Endothelial cell of umbilical vein (primary cell): Measurements from ENCODE around the gene FOXP1.

Experiments
- EZH2 ChIP-seq: IDR thresholded peaks from 2 replicates; pipeline ENCODE4 v1.6.1; 2012; ENCODE audit warnings: borderline replicate concordance, low read depth, mild to moderate bottlenecking, moderate library complexity, low read length, inconsistent platforms; ENCODE audit not compliant: severe bottlenecking
- FOS ChIP-seq: IDR thresholded peaks from 2 replicates; pipeline ENCODE4 v1.6.1; 2011; ENCODE audit warnings: mild to moderate bottlenecking, low read length, moderate library complexity, borderline replicate concordance; ENCODE audit not compliant: insufficient read depth
- GATA2 ChIP-seq: IDR thresholded peaks from 2 replicates; pipeline ENCODE4 v1.7.0; 2011; ENCODE audit warnings: low read depth, mild to moderate bottlenecking, moderate library complexity, mixed read lengths, low read length; ENCODE audit not compliant: insufficient read length, insufficient read depth
- JUN ChIP-seq: IDR thresholded peaks from 2 replicates; pipeline ENCODE4 v1.6.1; 2011; ENCODE audit warnings: borderline replicate concordance, low read depth; ENCODE audit not compliant: insufficient read length, insufficient read depth
- MYC ChIP-seq: IDR thresholded peaks from one replicate; pipeline ENCODE4 v1.6.1; 2011; ENCODE audit warnings: mild to moderate bottlenecking, low read depth, low read length
- POLR2A ChIP-seq: IDR thresholded peaks from 2 replicates; pipeline ENCODE4 v1.6.1; 2012; ENCODE audit warnings: low read depth, mild to moderate bottlenecking, control low read depth, low read length
- POLR2AphosphoS5 ChIP-seq: IDR thresholded peaks from 2 replicates; pipeline ENCODE4 v1.6.1; 2012; ENCODE audit warnings: low read depth, mild to moderate bottlenecking, control low read depth, low read length, moderate library complexity; ENCODE audit not compliant: insufficient read depth
- TF ChIP-seq, protein P1 (sequence below): IDR thresholded peaks from 2 replicates; pipeline ENCODE4 v1.6.1; 2011; ENCODE audit not compliant: insufficient read depth, insufficient read length
- TF ChIP-seq, protein P2 (sequence below), 2 donors: IDR thresholded peaks; 1 replicate in 1 of 2; 2 replicates in 1 of 2; pipeline ENCODE4 v1.5.1; 2011; ENCODE audit warnings: low read length in 2 of 2, mild to moderate bottlenecking in 2 of 2, moderate library complexity in 2 of 2, control low read depth in 1 of 2, inconsistent platforms in 1 of 2, low read depth in 1 of 2; ENCODE audit not compliant: insufficient read depth in 1 of 2; ENCODE audit errors: extremely low read depth in 1 of 2

DNA sequence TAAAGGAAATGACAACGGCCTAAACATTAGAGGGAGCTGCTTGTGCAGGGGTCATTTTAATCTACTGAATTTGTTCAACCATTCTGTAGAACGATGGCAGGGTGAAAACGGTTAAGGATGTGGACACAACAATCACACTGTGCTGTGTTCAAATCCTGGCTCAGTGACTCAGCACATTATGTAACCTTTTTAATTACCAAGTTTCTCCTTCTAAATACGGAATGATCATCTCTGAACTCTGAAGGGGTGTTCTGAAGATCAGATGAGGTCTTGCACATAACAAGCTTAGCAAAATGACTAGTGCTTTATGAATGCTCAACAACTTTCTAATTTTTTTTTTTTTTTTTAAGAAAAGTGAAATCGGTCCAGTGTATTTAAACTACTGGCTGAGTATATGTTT lies 592.8 kb downstream of the FOXP1 start:
- no peak for TF ChIP-seq POLR2AphosphoS5
- no peak for TF ChIP-seq POLR2A
- no peak for TF ChIP-seq FOS
- TF ChIP-seq, protein P1, sequence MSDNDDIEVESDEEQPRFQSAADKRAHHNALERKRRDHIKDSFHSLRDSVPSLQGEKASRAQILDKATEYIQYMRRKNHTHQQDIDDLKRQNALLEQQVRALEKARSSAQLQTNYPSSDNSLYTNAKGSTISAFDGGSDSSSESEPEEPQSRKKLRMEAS = no peak
- TF ChIP-seq, protein P2, sequence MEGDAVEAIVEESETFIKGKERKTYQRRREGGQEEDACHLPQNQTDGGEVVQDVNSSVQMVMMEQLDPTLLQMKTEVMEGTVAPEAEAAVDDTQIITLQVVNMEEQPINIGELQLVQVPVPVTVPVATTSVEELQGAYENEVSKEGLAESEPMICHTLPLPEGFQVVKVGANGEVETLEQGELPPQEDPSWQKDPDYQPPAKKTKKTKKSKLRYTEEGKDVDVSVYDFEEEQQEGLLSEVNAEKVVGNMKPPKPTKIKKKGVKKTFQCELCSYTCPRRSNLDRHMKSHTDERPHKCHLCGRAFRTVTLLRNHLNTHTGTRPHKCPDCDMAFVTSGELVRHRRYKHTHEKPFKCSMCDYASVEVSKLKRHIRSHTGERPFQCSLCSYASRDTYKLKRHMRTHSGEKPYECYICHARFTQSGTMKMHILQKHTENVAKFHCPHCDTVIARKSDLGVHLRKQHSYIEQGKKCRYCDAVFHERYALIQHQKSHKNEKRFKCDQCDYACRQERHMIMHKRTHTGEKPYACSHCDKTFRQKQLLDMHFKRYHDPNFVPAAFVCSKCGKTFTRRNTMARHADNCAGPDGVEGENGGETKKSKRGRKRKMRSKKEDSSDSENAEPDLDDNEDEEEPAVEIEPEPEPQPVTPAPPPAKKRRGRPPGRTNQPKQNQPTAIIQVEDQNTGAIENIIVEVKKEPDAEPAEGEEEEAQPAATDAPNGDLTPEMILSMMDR (IDR thresholded peaks at IDR 0.05; ENCODE audit: extremely low read depth in 1 of 2, insufficient read depth in 1 of 2, low read depth in 1 of 2, low read length in 2 of 2) = no peak
- no peak for TF ChIP-seq EZH2
- TF ChIP-seq GATA2 = no peak
- TF ChIP-seq MYC = no peak
- no peak for TF ChIP-seq JUN
